HG03520 (cell line): ENCODE measurements around the gene KIF26A.
"Not testable (repeated sequence)": the region's sequence is repeated elsewhere in the genome, so short reads cannot be mapped to it uniquely, and the experiment has no call there.

Experiments used
- ATAC-seq: cut with Tn5 transposase; IDR thresholded peaks from one replicate; pipeline ENCODE4 v1.9.1; 2021; ENCODE audit warnings: mild to moderate bottlenecking, moderate library complexity; ENCODE audit not compliant: unreplicated experiment

The KIF26A gene

DNA sequence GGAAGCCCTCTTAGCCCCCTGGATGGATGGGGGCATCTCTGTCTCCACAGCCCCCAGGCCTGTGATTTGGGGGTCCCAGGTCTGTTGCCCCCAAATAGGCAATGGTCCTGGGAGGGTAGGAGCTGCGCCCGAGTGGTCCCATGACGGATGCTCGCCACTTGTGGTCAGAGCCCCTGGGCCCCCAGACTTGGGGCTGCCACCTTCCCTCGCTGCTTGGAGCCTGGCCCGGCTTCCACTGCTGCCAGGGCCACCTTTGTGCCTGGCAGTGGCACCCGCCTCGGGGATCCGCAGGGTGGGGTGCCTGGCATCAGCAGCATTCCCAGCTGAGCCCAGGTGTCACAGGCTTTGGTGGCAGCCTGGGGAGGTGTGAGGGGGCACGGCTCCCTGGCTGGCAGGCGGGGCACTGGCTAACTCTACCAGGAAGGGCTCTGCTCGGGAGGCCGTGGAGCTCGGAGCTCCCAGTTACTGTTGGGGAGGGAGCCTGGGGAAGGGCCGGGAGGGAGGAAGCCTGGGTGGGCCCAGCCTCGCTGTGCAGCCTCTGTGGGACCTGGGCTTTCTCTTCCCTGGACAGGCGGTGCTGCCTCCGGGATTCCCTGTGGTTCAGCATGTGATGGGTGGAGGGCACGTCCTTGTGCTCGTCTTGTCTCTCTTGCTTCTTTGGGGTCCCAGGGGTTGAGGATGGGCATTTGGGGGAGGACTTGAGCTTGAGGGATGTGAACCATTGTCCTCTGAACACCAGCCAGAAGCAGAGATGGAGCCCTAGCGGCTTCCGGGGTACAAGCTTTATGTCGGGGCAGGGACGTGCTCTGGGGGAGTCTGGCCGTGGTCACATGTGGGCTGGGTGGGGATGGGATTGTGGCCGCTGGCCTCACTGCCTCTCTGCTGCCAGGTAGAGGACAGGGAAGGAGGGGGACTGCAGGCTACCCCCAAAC is 5.4 kb downstream of the KIF26A start:
- ATAC-seq: no peak

DNA sequence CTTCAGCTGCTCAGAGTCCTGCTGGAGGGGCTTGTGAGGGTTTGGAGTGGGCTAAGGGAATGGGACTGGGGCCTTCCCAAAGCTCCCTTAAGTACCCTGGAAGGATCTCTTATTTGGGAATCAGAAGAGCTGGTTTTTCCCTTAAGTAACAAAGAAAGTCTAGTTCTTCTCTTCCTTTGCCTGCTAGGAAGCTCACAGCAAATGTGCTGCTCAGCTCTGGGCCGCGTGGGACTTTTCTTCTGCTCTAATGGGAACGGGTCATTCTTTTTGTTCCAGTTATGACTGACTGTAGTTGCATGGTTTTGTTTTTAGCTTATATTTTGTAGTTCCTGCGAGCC is 6.0 kb downstream of the KIF26A start:
- ATAC-seq: no peak

DNA sequence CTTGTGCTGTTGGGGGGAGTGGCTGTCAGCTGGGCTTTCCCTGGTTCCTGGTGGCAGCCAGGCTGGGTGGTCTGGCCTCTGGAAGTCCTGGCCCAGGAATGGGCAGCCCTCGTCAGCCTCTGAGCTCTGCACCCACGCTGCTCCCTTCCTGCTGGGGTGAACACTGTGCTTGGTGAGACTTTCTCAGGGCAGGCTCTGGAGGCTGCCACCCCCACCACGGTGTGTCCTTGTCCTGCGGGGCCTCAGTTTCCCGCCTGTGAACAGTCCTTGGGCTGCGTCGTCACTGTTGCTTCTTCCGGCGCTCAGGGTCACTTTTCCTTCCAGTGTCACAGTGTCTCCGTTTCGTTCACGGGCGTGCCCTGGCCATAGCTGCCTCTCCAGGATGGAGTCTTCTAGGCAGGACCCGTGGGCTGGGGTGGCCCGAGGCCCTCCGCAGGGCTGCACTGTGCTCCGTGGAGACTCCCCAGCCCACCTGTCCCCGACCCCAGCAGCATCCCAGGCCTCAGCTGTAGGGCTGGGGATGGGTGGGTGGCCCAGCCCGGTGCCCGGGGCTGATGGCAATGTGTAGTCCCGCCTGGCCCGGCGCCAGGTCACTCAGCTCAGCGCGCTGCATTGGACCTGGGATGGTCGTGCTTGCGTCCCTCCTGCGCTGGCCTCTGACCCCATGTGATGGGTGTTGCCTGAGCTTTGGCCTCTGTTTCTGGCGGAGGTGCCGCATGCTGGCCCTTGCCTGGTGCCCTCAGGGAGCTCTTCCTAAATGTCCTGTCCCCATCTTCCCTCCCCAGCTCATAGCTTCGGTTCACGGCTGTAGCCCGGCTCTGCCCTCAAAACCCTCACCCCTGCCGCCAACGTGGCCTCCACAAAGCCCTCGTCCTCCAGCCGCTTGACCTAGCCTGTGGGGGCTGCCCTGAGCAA is 6.8 kb downstream of the KIF26A start:
- no peak for ATAC-seq

DNA sequence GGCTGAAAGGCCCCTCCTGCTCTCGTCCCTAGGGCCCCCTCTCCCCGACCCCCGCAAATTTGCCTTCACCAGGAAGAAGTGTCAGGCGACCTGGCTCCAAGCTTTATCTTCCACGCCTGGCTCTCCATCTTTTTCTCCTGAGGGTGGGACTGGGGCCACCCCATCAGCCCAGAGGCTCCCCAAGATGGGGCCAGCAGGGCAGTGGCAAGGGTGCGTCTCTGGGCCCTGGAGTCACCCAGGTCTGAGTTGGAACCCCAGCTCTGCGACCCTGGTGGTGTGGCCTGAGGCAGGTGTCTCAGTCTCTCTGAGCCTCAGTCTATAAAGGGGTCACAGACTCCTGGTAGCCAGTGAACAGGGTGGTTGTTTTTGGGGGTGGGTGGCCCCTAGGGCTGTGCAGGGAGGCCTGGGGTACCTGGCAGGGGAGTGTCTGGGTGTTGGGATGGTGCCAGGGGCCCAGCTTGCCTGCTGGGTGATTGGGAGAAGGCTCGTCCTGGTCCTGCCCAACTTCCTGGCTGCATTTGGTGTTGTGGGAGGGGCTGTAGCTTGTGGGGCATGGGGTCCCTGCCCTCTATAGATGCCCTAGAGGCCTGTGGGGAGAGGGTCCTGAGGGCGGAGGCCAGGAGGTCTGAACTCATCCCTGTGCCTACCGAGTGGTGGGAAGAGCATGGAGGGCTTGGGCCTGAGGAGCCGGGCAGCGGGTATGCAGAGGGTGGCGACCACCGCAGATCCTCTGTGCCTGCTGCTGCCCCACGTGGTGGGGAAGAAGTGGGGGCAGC is 7.6 kb downstream of the KIF26A start:
- ATAC-seq: no peak

DNA sequence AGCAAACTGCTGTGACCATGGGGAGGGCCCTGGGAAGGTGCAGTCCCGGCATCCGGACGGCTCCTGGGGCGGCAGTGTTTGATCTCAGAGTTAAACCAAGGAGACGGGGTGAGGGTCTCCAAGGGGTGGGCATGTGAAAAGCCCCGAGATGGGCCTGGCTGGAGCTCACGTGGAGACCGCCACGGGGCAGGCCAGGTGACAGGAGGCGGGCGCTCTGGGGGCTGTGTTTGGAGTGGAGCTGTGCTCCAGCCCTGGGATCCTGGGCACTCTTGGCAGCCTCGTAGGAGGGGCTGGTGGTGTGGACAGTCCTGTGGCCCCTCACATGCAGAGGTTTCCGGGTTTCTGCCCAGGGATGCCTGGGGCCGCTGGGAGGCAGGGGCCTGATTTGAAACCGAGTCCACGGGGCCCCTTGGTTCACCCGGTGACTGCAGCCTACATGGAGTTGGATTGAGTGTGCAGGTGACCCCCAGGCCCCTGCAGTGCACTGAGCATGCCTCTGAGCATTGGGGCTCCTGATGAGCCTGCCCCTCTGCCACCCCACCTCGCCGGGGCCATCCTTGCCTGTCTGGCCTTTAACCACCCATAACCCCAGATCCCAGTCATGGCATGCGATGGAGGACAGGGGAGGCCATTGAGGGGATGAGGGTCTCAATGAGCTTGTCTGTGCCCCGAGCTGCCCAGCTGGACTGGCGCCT is 8.4 kb downstream of the KIF26A start:
- ATAC-seq: no peak

DNA sequence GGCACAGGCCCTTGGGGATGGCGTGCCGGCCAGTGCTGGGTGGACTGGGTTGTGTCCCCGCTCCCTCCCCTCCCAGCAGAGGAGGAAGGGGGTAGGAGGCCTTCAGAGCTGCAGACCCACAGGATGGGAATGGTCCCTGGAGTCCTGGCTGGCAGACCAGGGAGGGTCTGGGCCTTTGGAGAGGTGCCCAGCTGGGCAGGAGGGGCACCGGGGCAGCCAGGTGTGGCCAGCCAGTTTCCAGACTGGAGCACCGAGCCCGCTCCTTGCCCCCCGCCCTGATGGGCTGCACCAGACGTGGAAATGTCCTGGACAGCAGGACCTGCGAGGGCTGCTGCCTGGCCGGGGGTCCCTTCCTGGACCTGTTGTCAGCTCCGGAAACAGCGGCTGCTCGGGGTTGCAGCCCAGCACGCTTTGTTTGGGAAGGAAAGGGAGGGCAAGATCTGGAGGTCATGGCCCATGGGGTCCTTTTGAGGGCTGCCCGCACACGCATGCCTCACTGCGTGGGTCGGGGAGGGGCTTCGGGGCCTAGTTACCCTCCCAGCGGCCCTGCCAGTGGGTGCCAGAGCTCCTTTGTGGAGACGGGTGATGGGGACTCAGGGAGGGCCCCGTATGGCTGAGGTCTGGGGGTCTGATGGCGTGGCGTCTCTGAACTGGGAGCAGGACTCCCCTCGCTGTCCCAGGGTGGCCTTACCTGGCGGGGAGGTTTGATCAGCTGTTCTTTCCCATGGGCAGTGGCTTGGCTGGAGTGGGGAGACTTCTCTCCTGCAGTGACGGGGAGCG is 9.1 kb downstream of the KIF26A start:
- ATAC-seq: no peak

DNA sequence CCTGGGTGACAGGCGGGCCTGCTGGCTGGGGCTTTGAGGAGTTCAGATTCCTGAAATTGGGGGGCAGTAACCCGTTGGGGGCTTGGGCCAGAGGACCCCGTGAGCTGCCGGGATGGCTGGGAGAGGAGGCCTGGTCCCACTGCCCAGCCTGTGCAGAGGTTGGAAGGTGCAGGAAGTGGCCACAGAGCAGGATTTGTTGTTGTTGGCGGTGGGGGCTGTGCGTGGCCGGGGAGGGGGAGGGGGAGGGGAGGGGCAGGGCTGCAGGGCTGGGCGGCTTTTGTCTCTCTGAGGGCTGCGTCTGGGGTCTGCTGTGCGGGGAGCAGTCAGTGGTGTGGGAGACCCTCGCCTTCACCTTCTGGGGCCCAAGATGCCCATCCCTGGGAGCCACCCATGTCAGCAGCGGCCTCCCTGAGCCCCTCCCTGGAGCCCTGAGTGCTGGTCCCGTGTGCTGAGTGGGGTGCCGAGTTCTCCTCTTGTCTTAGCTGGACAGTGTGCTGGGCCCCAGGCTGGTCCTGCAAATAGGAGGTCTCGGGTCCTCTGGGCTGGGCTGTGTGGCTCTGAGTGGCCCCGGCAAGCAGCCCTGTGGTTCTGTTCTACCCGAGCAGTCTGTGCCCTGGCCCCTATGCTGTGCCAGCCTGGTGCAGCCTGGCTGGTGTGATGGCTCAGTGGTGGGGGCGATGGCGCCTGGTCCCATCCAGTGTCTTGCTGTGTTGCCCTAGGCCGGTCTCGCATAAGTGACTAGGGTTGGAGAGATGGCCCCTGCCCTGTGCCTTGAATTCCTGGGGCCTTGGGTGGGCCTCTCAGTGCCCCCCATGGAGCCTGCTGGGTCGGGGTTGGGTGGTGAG is 10.3 kb downstream of the KIF26A start:
- no peak for ATAC-seq

DNA sequence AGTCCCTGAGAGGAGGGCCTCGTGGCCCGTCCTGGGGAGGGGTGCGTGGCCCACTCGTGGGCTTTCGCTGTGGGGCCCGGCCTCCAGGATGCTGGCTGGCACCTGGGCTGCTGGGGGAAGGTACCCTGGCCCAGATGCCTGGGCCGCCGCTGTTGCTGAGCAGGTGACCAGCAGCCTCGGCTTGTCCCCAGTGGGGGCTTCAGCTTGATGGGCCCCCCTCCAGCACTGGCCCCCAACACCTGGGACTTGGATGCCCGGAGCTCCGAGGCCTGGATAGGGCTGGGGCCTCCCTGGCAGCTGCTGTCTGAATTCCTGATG is 10.8 kb downstream of the KIF26A start:
- no peak for ATAC-seq

DNA sequence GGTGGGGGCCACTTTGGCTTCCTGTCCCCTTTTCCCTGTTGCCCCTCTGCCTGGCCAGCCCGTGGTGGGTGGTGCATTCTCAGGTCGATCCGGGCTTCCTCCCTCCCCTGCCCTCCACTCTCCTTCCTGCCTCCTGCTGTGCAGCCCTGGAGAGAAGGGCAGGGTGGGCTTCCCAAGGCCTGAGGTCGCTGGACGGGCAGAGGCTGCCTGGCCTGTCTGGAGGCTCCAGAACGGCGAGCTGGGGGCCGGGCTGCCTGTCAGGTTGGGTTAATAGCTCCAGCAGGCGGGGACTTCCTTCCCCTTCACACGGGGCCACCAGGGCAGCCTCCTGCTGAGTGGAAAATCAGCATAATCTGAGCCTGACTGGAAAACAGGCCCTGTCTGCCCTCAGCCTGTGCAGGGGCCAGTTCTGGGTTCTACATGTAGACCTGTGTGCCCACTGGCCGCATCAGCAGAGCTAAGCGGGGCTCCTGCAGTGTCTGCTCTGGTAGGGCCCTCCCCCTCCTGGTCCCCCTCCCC is 11.3 kb downstream of the KIF26A start:
- no peak for ATAC-seq

DNA sequence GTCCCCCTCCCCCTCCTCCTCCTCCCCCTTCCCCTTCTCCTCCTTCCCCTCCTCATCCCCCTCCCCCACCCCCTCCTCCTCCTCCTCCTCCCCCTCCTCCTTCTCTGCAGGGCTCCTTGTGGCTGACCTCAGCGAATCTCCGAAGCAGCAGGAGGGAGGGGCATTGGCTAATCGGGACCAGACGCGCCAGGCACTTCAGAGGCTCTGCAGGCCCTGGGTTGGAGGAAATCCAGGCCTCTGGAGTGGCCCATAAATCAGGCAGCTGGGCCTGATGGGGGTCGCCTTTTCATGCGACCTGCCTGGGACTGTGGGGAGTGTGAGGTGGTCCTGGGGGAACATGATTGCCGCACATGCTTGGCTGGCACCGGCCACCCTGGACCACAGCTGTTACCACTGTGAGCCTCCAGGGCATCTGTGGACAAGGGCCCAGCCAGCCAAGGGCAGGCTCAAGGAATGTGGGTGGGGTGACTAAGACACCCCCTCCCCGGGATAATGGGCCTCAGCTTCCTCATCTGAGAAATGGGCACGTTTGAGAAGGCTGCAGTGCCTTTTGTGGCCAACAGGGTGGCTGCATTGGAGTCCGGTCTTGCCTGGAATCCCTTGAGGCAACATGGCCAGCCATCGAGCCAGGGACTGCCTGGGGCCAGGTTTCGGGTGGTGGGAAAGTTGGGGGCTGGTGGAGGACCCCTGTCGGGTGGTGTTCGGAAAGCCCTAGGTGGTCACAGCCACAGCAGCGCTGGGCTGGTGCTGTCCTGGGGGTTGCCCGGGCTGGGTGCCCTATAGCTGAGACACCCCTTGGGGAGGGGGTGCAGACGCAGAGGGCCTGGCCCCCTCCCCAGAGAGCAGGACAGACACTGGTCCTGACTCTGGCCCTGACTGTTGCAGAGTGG is 12.0 kb downstream of the KIF26A start:
- no peak for ATAC-seq

DNA sequence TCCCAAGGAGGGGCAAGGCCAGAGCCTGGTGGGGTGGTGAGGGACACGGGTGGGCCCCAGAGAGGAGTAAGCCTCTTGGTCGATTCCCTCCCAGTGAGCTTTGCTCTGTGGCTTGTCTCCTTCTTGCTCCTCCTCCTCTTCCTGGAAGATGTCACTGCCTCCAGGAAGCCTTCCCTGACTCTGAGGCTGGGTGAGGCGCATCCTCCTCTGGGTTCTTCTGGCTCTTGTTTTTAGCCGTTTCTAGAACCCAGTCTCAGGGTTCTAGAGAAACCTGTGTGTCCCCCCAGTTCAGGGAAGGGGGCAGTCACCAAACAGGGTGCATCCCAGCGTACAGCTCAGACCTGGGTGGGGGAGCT is 12.6 kb downstream of the KIF26A start:
- no peak for ATAC-seq

DNA sequence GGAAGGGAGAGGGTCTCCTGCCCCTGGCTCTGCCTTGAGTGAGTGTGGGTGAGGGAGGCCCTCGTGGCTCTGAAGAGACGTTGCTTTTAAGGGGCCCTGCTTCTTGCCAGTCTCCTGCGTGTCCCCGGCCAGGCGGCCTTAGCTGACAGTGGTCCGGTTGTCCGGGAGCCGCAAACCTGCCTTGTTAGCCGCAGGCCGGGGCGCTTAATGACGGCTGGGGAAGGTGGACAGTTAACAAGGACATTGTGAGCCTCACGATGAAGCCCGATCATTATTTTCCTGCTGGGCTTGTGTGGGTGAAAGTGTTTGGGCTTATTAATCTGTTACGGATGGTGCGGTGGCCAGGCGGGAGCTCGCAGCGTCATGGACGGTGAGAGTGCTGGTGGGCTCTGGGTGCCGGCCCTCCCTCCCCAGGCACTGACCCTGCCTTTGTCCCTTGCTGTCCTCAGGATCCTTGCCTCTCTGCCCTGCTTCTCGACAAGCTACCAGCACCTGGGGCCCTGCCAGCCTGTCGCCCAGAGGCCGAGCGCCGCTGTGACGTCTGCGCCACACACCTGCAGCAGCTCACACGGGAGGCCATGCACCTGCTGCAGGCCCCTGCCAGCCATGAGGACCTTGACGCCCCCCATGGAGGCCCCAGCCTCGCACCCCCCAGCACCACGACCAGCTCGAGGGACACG is 13.3 kb downstream of the KIF26A start:
- ATAC-seq: no peak

DNA sequence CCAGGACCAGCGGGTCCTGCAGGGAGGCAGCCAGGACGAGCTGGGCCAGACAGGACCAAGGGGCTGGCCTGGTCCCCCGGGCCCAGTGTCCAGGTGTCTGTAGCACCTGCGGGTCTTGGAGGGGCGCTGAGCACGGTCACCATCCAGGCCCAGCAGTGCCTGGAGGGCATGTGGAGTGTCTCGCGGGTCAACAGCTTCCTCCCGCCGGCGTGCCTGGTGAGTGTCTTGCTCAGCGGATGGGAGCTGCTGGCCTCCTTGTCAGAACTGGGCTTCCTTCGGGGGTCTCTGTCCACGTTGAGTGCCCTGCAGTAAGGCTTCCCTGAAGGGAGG is 13.8 kb downstream of the KIF26A start:
- no peak for ATAC-seq

DNA sequence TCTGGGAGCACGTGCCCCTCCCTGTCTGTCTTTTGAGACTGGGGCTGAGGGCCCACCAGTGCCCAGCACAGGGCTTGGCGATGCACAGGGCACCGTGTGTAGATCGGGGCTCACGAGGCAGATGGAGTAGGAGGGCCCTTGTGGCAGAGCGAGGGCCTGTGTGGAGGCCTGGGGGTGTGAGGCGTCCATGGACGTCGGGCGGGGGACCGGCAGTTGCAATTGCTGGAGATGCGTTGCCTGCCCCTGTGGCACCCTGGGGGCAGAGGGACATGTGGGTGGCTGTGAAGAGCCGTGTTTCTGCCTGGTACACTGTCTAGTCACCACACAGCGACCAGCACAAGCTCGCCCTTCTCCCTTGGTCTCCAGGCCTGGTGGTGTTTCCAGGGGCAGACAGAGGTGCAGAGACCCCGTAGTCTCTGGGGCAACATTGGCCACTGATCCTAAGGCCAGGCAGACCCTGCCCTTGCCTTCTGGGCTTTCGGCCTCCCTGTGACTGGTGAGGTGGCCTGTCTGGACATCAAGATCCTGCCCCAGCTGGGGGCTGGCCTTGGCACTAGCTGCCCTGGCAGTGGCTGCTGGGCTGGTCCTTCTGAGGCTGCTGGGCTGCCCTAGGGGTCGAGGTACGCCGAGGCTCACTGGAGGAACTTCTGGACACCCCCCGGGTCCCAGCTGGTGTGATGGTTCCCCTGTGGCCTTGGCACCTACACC is 14.5 kb downstream of the KIF26A start:
- ATAC-seq: no peak

DNA sequence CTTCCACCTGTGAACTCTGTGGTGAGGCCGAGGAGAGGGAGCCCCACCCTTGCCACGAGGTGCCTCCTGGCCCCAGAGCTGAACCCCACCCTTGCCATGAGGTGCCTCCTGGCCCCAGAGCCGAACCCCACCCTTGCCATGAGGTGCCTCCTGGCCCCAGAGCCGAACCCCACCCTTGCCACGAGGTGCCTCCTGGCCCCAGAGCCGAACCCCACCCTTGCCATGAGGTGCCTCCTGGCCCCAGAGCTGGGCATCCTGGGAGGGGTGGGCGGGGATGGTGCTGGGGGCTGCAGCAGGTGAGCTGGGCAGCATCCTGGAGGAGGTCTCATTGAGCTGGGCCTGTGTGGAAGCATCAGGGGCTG is 15.0 kb downstream of the KIF26A start:
- not testable (repeated sequence) for ATAC-seq

DNA sequence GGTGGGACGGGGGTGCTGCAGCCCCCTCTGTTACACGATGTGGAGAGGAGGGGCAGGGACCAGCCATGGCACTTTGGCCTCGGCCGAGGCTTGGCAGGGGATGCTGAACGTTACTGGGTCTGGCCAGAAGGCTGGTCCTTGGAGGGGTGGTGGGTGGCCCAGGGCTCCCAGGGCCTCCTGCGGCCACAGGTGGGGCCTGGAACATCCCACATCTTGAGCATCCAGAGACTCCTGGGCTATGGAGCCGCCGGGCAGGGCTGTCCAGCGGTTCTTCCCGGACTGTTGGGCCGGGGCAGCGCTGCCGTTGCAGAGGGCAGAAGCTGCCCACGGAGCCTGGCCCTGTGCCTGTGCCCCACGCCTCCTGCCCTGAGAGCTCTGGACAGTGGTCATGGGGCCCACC is 15.9 kb downstream of the KIF26A start:
- ATAC-seq: no peak

DNA sequence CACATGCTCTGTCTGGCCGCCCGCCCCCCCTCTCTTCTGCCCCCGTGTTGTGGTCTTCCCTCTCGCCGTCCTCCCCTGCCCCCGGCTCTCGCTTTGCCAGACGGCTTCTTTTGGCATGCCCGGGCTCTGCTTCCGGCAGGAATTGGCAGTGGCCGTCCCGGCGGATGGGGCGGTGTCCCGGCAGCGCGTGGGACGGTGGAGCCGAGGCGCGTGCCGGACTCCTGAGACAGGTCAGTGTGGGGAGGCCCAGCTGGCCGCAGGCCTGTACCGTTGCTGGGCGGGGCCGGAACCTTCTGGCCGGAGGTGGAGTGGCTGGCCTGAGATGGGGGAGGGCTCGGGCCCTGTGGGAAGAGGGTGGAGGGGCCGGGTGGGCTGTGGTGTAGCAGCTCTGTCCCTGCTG is 17.1 kb downstream of the KIF26A start:
- no peak for ATAC-seq
